ENCODE measurements around the gene SMIM29.
"Not testable (repeated sequence)": the region's sequence is repeated elsewhere in the genome, so short reads cannot be mapped to it uniquely, and the experiment has no call there.

Gene SMIM29

GRCh38 chr6:34248727-34249468 lies at the start of gene SMIM29:
TSS of gene SMIM29 (minus strand) at chr6:34249006. CDS start at chr6:34247791, 1,215 bp downstream.
- peak; percentile 92 for DNase-seq

GRCh38 chr6:34295721-34296120 lies 46.9 kb upstream of the SMIM29 start:
- DNase-seq: no peak

DNA sequence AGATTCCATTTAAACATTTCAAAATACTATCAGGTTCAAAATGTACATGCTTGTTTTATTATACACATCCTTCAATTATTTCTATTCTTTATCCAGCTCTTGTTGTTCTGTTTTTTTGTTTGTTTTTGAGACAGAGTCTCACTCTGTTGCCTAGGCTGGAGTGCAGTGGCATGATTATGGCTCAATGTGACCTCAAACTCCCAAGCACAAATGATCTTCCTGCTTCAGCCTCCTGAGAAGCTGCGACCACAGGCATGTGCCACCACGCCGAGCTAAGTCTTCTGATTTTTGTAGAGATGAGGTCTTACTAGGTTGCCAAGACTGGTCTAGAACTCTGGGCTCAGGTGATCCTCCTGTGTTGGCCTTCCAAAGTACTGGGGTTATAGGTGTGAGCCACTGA lies 44.1 kb upstream of the SMIM29 start:
- no peak for DNase-seq

GRCh38 chr6:34289137-34289536 lies 40.3 kb upstream of the SMIM29 start:
- no peak for DNase-seq

DNA sequence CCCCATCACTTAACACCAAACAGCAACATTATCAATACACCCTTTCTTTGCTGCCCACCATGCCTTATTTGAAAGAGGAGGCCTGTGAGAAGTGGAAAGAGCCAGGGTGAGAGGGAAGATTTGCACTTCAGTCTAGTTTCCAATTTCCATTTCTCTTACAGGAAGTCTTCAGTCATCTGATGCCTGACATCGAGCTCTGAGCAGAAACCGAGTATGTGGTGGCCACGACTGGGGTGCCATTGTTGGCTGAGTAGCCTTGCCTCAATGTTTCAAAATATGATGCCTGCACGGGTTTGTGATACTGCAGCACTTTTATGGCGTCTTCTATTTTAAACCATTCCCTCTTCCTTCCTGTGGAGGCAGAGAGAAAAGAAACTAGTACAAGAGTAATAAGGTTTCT lies 39.8 kb upstream of the SMIM29 start:
- DNase-seq: no peak

DNA sequence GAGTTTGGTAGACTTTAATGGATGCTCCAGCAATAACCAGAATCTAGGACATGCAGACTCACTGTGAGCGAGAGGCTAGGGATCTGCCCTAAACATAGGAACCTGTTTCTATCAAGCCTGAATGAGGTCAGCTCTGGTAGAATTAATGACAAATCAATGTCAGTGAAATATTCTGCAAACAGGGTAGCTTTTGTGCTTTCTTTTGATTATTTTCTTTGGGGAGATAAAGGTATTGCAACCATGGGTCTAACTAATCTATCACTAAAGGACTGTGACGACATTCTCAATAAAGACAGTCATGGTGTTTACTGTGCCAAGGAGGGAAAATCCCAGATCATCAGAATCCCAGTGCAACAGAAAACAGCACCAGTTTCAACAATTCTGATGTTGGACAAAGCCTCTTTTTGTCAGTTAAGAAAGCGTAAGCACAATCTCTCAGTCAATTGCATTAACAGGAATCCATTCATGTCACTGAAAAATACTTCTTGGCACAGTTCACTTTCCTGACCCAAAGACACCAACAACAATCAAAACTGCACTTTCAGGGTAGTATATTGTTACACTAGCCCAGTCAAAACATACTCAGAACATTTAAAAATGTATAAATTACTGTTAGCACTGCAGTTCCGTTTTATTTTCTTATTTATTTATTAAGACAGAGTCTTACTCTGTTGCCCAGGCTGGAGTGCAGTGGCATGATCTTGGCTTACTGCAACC lies 36.8 kb upstream of the SMIM29 start:
- no peak for DNase-seq

GRCh38 chr6:34284563-34285447 lies 36.0 kb upstream of the SMIM29 start:
- DNase-seq: peak; percentile 67

DNA sequence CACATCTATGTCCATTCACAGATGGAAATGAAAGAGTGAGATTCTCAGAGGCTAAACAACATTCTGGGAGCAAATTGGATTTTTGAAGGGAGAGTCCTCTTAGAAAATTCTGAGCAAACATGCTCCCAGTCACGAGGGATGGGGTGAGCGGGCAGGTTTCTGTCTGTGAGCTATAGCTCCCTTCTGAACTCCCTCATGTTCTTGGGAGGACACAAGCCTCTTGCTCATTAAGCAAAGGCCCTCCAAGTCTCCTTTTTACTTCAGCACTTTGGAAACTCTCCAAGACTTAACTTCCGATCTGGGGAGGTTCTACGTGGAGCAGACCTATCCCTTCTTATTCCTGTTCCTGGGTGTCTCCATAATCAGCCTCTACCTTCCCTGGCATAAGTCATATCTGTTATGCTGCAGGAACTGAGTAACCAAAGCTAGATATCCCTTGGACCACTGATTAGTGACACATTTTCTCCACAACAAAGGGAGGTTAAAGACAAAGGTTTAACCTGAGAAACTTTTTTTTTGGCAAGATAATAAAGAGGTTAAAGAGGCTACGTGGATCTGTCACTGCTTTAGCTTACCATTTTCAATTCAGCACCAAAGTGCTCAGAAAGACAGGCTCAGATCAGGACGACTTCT lies 33.0 kb upstream of the SMIM29 start:
- no peak for DNase-seq

DNA sequence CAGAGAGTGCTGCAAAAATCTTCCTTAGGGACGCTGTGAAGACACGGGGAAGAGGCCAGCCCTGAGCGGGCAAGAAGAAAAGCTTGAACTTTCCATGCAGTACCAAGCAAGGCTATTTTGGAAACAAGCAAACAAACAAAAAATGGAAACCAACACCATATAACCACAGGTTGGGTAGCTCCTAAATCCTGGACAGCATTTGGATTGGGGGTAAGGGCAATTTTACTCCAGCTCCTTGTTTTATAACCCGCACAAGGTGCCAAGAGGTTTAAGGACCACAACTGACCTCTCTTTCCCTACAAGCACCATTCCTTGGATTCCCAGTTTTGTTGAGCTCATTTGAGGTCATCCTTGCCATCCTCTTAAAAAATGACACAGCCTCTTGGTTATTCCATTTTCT lies 31.4 kb upstream of the SMIM29 start:
- no peak for DNase-seq

GRCh38 chr6:34278833-34279232 lies 30.0 kb upstream of the SMIM29 start:
- no peak for DNase-seq

DNA sequence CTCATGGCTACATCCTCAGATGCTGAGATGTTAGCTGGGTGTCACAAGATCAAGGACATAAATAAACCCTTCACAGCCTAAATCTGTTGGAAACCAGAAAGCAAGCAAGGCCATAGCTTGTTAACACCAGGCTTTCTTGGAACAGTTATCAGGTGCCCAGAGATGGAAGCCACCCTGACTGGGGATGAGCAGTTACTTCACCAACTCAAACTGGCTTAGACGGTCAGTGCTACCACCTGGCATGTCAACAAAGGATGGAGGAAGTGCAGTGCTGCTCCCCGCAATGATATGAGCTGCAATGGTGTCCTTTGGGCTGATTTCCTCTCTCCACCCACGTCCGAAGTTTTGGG lies 28.9 kb upstream of the SMIM29 start:
- DNase-seq: no peak

DNA sequence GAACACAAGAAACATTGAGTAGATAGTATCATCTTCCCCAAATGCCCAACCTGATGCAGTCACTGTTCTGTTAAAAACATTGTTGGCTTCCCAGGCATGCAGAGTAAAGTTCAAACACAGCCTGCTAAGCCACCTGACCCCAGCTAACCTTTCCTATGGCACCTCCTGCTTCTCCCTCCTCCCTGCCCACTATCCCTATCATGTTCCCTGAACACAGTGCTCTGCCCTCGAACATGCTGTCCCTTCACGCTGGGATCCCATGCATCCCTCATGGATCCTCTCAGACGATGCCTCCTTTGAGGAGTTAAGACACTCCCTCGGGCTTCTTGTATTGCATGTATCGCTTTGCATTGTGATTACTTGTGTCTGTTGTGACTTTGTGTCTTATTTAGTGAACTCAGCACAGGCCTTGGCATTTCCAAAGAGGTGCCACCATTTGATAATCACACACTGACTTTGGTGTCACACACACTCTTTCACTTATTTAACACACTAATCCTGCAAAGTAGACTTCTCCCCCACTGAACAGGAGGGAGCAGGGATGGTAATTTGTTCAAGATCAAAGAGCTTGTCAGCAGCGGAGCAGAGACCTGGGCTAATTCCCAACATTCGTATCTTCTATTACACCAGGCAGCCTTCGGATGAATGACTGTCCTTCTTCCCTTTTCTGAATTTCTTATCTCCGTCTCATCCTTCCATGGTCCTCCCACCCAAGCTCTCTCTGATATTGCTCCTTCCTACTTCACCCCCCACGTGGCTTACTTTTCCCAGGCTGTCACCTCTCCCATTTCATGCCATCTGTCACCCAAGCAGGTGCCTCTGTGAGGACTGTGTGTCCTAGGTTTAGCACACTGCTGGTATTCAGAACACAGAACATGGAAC lies 28.3 kb upstream of the SMIM29 start:
- DNase-seq: no peak

DNA sequence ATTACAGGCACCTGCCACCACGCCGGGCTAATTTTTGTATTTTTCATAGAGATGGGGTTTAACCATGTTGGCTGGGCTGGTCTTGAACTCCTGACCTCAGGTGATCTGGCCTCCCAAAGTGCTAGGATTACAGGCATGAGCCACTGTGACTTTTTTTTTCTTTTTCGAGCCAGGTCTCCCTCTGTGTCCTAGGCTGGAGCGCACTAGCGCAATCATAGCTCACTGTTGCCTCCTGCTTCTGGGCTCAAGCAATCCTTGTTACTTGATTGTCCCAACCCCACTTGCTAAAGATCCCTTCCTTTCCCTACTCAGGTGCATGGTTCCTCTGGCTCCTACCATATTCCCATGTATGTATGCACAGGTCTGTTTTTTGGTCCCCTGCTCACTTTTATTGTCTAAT lies 27.4 kb upstream of the SMIM29 start:
- DNase-seq: no peak

GRCh38 chr6:34275128-34275804 lies 26.5 kb upstream of the SMIM29 start:
- DNase-seq: no peak

DNA sequence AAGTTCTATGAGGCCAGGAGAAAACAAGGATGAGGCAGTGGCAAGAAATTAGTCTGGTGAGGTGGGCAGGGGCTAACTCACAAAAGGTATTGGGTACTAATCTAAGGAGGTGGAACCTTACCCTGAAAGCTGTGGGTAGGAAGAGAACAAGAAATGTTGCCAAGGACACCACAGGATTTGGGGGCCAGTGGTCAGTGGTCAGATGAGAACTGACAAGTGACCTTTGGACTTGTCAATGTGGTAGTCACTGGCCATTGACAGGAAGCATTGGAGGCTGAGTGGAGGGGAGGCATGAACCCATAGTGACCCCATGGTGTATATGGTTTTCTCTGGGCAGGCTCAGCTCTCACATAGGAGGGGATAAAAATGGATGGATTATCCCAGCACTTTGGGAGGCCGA lies 25.3 kb upstream of the SMIM29 start:
- no peak for DNase-seq

DNA sequence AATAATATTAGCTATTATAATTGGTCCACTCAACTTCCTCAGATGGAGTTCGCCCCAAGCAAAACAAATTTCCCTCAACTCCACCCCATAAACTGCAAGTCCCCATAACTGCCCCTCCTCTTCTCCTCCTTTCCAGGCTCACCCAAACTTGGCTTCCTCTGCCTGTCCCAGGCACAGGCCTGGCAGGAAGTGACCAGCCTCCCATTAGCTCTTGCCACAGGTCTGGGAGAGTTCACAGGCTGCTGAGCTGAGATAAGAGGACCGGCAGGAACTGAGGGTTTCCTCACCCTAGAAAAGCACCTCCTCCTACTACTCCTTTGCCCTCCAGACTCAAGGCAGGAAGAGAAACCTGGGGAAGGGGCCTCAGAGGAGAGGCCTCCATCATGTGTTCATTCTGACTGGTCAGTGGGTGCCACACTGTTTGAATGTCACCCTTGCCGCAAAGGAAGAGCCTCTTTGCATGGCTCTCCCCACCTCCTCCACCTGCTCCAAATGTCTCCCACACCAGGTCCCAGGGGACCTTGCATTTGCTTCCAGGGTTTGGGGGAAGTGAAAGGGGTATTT lies 24.5 kb upstream of the SMIM29 start:
- no peak for DNase-seq

- DNase-seq: no peak
Observed at GRCh38 chr6:34272013-34272926, 23.5 kb upstream of the SMIM29 start.

DNA sequence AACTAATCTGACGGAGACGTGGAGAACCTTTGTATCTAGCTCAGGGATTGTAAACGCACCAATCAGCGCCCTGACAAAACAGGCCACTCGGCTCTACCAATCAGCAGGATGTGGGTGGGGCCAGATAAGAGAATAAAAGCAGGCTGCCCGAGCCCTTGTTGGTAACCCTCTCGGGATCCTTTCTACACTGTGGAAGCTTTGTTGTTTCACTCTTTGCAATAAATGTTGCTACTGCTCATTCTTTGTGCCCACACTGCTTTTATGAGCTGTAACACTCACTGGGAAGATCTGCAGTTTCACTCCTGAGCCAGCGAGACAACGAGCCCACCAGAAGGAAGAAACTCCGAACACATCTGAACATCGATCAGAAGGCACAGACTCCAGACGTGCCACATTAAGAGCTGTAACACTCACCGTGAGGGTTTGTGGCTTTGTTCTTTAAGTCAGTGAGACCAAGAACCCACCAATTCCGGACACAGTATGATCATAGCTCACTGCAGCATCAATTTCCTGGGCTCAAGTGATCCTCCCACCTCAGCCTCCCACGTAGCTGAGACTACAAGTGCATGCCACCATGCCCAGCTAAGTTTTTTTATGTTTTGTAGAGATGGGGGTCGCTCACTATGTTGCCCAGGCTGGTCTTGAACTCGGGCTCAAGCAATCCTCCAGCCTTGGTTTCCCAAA lies 21.0 kb upstream of the SMIM29 start:
- not testable (repeated sequence) for DNase-seq

DNA sequence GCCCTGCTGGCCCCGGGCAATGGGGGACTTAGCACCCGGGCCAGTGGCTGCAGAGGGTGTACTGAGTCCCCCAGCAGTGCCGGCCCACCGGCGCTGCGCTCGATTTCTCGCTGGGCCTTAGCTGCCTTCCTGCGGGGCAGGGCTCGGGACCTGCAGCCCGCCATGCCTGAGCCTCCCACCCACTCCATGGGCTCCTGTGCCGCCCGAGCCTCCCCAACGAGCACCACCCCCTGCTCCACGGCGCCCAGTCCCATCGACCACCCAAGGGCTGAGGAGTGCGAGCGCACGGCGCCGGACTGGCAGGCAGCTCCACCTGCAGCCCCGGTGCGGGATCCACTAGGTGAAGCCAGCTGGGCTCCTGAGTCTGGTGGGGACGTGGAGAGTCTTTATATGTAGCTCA lies 20.3 kb upstream of the SMIM29 start:
- not testable (repeated sequence) for DNase-seq

Measured in KG1 (cell line).